Activated CD8-positive, alpha-beta memory T cell treated with anti-CD3 and anti-CD28 coated beads, Interleukin-2, amount 50 U/mL, for 1 hour (primary cell): Measurements from ENCODE around the gene SETD6.
"Not testable (repeated sequence)": the region's sequence is repeated elsewhere in the genome, so short reads cannot be mapped to it uniquely, and the experiment has no call there.

Experiments used
- DNase-seq: peaks from one replicate; pipeline ENCODE4 v3.0.0-alpha.2; 2020; ENCODE audit errors: extremely low read depth

The SETD6 gene, protein sequence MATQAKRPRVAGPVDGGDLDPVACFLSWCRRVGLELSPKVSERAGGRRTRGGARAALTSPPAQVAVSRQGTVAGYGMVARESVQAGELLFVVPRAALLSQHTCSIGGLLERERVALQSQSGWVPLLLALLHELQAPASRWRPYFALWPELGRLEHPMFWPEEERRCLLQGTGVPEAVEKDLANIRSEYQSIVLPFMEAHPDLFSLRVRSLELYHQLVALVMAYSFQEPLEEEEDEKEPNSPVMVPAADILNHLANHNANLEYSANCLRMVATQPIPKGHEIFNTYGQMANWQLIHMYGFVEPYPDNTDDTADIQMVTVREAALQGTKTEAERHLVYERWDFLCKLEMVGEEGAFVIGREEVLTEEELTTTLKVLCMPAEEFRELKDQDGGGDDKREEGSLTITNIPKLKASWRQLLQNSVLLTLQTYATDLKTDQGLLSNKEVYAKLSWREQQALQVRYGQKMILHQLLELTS

GRCh38 chr16:58515125-58515870, at the start of gene SETD6:
Gene SETD6 (plus strand): TSS chr16:58515517. CDS start chr16:58515538, 21 bp downstream.
- no peak for DNase-seq

GRCh38 chr16:58465817-58466216, 49.5 kb upstream of the SETD6 start:
- DNase-seq: no peak

- no peak for DNase-seq
These were observed 48.9 kb upstream of the SETD6 start for GRCh38 chr16:58466396-58466795.

- no peak for DNase-seq
These were observed 47.4 kb upstream of the SETD6 start for GRCh38 chr16:58467905-58468304.

GRCh38 chr16:58471209-58471975, 43.9 kb upstream of the SETD6 start:
- DNase-seq: no peak

GRCh38 chr16:58472266-58472665, 43.1 kb upstream of the SETD6 start:
- no peak for DNase-seq

DNA sequence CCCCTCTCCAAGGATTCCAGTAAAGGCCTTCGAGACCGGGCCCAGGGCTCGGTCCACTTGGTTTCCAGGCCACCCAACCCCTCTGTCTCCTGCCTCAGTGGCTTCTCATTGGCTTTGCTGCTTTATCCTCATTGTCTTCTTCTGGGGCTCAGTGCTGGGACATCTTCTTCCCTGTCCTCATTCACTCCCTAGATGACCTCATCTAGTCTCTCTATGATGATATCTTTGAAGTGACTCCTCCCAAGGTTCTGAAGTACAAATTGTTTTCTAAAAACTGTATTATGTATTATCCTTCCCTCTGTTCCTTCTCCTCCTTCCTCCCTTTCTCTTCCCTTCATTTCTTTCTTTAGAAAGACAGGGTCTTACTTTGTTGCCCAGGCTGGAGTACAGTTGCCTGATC, 42.5 kb upstream of the SETD6 start:
- no peak for DNase-seq

GRCh38 chr16:58474296-58474695, 41.0 kb upstream of the SETD6 start:
- no peak for DNase-seq

DNA sequence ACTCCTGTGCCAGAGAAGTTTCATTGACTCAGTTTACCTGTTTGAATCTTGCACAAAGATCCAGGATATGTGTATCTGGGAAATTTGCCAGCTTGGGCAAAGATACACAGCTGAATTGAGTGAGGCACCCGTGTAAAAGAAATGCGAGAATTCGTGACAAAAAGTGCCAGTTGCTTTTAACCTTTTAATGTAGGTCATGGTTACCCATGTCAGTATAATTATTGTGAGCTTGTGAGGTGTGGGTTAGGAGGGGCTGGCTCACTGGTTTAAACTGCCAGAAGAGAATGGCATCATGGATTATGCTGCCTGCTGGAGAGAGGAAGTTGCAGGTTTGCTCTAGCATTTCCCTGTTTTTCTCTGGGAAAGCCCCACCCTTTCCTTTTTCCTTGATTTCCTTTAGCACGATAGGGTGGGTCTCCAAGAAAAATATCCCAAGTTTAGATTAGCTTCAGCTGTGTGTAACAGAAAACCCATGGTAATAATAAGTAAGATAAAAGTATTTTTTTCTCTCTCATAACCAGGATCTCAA, 40.2 kb upstream of the SETD6 start:
- DNase-seq: no peak

- no peak for DNase-seq
These were observed 38.5 kb upstream of the SETD6 start for GRCh38 chr16:58476791-58477190.

DNA sequence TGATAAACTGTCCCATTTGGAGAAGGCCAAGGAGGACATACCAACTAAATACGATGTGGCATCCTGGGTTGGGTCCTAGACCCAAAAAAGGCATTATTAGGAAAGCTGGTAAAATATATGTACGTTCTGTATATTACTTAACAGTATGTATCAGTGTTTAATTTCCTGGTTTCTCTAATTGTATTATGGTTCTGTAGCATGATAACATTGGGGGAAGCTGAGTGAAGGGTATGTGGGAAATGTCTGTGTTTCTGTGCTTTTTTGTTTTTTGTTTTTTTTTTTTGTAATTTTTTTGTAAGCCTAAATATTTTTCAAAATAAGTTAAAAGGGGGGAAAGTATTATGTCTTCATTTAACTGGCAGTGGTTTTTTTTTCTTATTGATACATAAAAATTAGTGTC, 36.9 kb upstream of the SETD6 start:
- DNase-seq: no peak

GRCh38 chr16:58481226-58481869, 34.0 kb upstream of the SETD6 start:
- DNase-seq: no peak

GRCh38 chr16:58481931-58482330, 33.4 kb upstream of the SETD6 start:
- DNase-seq: no peak

GRCh38 chr16:58485184-58485887, 30.0 kb upstream of the SETD6 start:
- no peak for DNase-seq

GRCh38 chr16:58487566-58488351, 27.6 kb upstream of the SETD6 start:
- peak; percentile 34 for DNase-seq

GRCh38 chr16:58488531-58488930, 26.8 kb upstream of the SETD6 start:
- no peak for DNase-seq

GRCh38 chr16:58490065-58490464, 25.3 kb upstream of the SETD6 start:
- DNase-seq: no peak

DNA sequence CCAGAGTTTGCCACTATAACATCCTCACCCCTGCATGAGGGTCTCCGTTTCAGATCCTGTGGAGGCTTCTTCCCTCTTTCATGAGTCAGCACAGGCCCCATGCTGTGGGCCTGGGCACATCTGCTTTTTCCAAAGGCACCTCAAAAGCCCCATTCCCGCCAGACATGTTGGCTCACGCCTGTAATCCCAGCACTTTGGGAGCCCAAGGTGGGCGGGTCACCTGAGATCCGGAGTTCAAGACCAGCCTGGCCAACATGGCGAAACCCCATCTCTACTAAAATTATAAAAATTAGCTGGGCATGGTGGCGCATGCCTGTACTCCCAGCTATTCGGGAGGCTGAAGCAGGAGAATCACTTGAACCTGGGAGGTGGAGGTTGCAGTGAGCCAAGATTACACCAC, 24.8 kb upstream of the SETD6 start:
- DNase-seq: not testable (repeated sequence)

DNA sequence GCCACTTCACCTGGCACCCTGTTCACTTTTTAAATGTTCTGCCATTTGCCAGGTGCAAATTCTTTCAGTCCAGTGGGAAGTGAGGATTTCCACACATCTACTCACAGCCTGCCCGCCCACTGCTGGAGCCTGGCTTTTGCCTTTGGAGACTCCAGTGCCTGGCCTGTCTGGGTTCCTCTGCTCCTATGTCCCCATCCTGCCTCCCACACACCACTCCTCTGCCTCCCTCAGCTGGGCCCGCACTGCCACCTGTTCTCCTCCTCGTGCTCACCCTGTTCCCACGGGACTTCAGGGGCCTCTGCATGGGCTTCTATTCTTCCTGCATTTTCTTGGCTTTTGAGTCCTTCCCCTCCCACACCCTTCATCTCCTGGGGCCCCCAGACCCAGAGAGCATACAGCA, 23.3 kb upstream of the SETD6 start:
- no peak for DNase-seq

DNA sequence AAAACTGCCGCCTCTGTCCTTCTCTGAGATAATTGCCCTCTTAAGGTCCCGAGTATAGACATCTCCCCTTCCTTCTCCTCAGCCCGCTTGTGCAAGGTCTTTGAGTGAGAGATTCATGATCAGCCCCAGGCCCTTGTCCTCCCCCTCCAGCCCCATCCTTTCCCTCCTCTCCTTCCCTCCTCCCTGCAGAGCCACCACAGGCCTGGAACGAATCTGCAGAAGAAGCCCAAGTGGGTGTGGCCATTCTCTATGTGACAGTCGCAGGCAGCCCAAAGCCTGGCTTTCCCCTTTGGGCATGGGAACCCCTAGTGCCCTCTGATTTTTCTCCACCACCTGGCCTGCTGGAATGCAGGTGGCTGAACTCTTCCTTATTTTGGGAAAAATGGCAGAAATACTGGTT, 22.6 kb upstream of the SETD6 start:
- DNase-seq: no peak
